ENCODE data around the gene LDHB. TPM values are rescaled to one million over a fixed set of nuclear protein-coding genes. Genes with fewer than 3 reads are reported as not detected.
A peak's percentile ranks its signal among the peaks of the same experiment; 100 is the strongest.

LDHB gene
- total and polyA plus RNA-seq, 10 of the 15 experiments (the other 5 are each of a cell fraction or from before 2014, with no cell fraction given) = 800 to 3,692 (median 1,366) TPM

GRCh38 chr12:21655591-21655990 is 2.1 kb downstream of the LDHB start:
- FAIRE-seq = no peak
- CTCF ChIA-PET = interaction anchor here (0.9 to 1.2 kb wide), 3 partner anchors 16 to 146 kb away, joined by 3 read pairs; no protein-coding TSS in a partner anchor
- no peak for TF ChIP-seq RELB (IDR thresholded peaks at IDR 0.05; ENCODE audit: low read depth)
- TF ChIP-seq, protein P1, sequence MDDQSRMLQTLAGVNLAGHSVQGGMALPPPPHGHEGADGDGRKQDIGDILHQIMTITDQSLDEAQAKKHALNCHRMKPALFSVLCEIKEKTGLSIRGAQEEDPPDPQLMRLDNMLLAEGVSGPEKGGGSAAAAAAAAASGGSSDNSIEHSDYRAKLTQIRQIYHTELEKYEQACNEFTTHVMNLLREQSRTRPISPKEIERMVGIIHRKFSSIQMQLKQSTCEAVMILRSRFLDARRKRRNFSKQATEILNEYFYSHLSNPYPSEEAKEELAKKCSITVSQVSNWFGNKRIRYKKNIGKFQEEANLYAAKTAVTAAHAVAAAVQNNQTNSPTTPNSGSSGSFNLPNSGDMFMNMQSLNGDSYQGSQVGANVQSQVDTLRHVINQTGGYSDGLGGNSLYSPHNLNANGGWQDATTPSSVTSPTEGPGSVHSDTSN (IDR thresholded peaks at IDR 0.05; ENCODE audit: insufficient replicate concordance, low read depth, low read length) = no peak
- no peak for TF ChIP-seq MXI1 (IDR thresholded peaks at IDR 0.05; ENCODE audit: low read depth, low read length)
- TF ChIP-seq ZNF24 (IDR thresholded peaks at IDR 0.05) = no peak
- no peak for TF ChIP-seq POLR2A (IDR thresholded peaks at IDR 0.05; ENCODE audit: low read depth, low read length)
- no peak for TF ChIP-seq STAT3 (IDR thresholded peaks at IDR 0.05; ENCODE audit: low read depth, low read length)
- no peak for TF ChIP-seq NFYA (IDR thresholded peaks at IDR 0.05; ENCODE audit: borderline replicate concordance, low read depth, low read length)
- no peak for TF ChIP-seq IKZF2 (IDR thresholded peaks at IDR 0.05)
- TF ChIP-seq ELK1 (IDR thresholded peaks at IDR 0.05; ENCODE audit: low read depth, low read length) = no peak
- TF ChIP-seq, protein P2, sequence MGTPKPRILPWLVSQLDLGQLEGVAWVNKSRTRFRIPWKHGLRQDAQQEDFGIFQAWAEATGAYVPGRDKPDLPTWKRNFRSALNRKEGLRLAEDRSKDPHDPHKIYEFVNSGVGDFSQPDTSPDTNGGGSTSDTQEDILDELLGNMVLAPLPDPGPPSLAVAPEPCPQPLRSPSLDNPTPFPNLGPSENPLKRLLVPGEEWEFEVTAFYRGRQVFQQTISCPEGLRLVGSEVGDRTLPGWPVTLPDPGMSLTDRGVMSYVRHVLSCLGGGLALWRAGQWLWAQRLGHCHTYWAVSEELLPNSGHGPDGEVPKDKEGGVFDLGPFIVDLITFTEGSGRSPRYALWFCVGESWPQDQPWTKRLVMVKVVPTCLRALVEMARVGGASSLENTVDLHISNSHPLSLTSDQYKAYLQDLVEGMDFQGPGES (IDR thresholded peaks at IDR 0.05) = no peak
- TF ChIP-seq RBBP5 (conservative IDR thresholded peaks at IDR 0.05) = no peak
- TF ChIP-seq SREBF1 (IDR thresholded peaks at IDR 0.05; ENCODE audit: low read length) = no peak
- no peak for TF ChIP-seq DPF2 (IDR thresholded peaks at IDR 0.05)
- TF ChIP-seq NKRF (conservative IDR thresholded peaks at IDR 0.05) = no peak
- no peak for TF ChIP-seq SREBF2 (IDR thresholded peaks at IDR 0.05; ENCODE audit: low read length)
- TF ChIP-seq, protein P3, sequence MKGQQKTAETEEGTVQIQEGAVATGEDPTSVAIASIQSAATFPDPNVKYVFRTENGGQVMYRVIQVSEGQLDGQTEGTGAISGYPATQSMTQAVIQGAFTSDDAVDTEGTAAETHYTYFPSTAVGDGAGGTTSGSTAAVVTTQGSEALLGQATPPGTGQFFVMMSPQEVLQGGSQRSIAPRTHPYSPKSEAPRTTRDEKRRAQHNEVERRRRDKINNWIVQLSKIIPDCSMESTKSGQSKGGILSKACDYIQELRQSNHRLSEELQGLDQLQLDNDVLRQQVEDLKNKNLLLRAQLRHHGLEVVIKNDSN (IDR thresholded peaks at IDR 0.05; ENCODE audit: borderline replicate concordance, extremely low read length, insufficient read depth, low read depth, low read length) = no peak

More at GRCh38 chr12:21655591-21655990, 2.1 kb downstream of the LDHB start:
- Histone ChIP-seq H3K79me2 (ENCODE audit: control insufficient read depth, insufficient read depth, low read length) (peaks cover 71% of the 10 kb centered on the region), H3K27me3 (replicated peaks in 1 of 2; ENCODE audit: control insufficient read depth in 2 of 2, insufficient read depth in 2 of 2, low read length in 1 of 2) (no peaks in the 10 kb centered on the region; a peak in 1 of 4 replicates), H3K4me1 (ENCODE audit: control insufficient read depth, insufficient read depth, low read length) (no peaks in the 10 kb centered on the region; the same call in none of the 2 replicates), H3K27ac (ENCODE audit: control insufficient read depth, insufficient read depth) (no peak overlapping the region; the same call in 1 of the 2 replicates), H3K4me2 (ENCODE audit: control insufficient read depth, insufficient read depth) (peak overlapping the region; percentile 66), H3K36me3 (ENCODE audit: control insufficient read depth in 2 of 2, insufficient read depth in 2 of 2, low read length in 1 of 2) (peaks cover 4 to 12% of the 10 kb centered on the region in 2 experiments), H3K4me3 (peak overlapping the region; percentile 91), H4K20me1 (ENCODE audit: control insufficient read depth, insufficient read depth) (no peaks in the 10 kb centered on the region), H3K9me3 (replicated peaks; ENCODE audit: control insufficient read depth, insufficient read depth, low read length) (no peaks in the 10 kb centered on the region), H2AFZ (ENCODE audit: control insufficient read depth, low read depth, low read length) (no peak overlapping the region), H3K9ac (ENCODE audit: control insufficient read depth, insufficient read depth, low read length) (peak overlapping the region; percentile 92)
- BruUV-seq (replicated peaks) = no TSS peak
- ChIA-PET RAD21 (ENCODE audit: unreplicated experiment) (no interaction called here), SMC1A (ENCODE audit: uncharacterized antibody, unreplicated experiment) (interaction anchor here (0.9 to 1.1 kb wide), 3 partner anchors 13 to 27 kb away, joined by 3 to 4 read pairs (median 4); no protein-coding TSS in a partner anchor), POLR2A (no interaction called here)
- in situ Hi-C loops (cut with MboI) = loop anchor here (5.0 to 10.0 kb wide), 2 partner anchors 153 to 211 kb away; partner anchors contain the start of genes GOLT1B and RECQL
- ATAC-seq (no peak), DNase-seq (ENCODE audit: low read depth, low spot score) (no peak)
- WGBS (ENCODE audit: insufficient coverage, insufficient replicate concordance, low lambda C conversion rate, missing lambda C conversion rate) = 16% methylated on average over 4 of the region's 4 CpGs
- intact Hi-C loops (cut with micrococcal nuclease; ENCODE audit: unreplicated experiment) = loop anchor here (5.0 kb wide), 2 partner anchors 153 to 218 kb away; partner anchors contain the start of genes GOLT1B, PYROXD1 and RECQL
